Right ventricle myocardium inferior (tissue), 1 donor: ENCODE measurements around the gene PRKCA. TPM values are rescaled to one million over a fixed set of nuclear protein-coding genes. Genes with fewer than 3 reads are reported as not detected.

Experiments
- ATAC-seq: fragments of 200-7000 bp; cut with Tn5 transposase; one replicate; pipeline ENCODE4 v1.9.1; 2020; ENCODE audit warnings: mild to moderate bottlenecking, moderate library complexity
- DNase-seq: peaks from one replicate; pipeline ENCODE4 v3.0.0; 2021; ENCODE audit errors: missing footprints
- intact Hi-C: fragments of 100-400 bp; cut with DNase I; formaldehyde crosslinking; loops from one replicate; pipeline ENCODE4 v1.11.0; 2022
- total RNA-seq: library from RNA; stranded (reverse); fragmentation: NEBNext Ultra II Directional; extraction: Animal tissue kit (Norgen Biotek cat#: 25700); gene quantifications from one replicate; pipeline ENCODE4 v1.2.1, GENCODE V29; 2021
- donor health status: DM: no; HTN: yes; CAD: no; lungs with severe emphysema.

Gene PRKCA
- total RNA-seq, 1 donor from 2014 or later: 6.9 TPM

- ATAC-seq: no peak
- intact Hi-C loops: no loop called here
- no peak for DNase-seq
Observed at GRCh38 chr17:66826856-66827255, 524.4 kb downstream of the PRKCA start.

- intact Hi-C loops: no loop called here
- no peak for DNase-seq
- ATAC-seq: peak; percentile 52
Observed at GRCh38 chr17:66829386-66829864, 527.0 kb downstream of the PRKCA start.

DNA sequence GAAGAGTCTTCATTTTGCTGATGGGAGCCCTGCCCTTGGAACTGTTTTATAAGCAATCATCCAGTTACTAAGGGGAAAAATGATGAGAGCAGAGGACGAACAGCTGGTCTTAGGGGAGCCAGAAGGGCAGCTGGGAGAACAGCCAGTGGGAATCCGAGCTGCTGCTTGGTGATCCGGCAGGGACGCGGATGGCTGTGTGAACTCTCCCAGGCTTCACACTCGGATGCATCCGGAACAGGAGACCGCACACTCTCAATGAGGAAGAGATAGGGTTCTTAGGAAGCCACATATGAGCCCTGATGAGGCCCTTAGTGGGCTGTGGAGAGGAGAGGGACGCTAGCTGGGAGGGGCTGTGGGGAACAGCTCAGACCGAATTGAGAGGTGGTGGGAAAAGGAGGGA, 527.5 kb downstream of the PRKCA start:
- intact Hi-C loops: no loop called here
- DNase-seq (no peak), ATAC-seq (no peak)

DNA sequence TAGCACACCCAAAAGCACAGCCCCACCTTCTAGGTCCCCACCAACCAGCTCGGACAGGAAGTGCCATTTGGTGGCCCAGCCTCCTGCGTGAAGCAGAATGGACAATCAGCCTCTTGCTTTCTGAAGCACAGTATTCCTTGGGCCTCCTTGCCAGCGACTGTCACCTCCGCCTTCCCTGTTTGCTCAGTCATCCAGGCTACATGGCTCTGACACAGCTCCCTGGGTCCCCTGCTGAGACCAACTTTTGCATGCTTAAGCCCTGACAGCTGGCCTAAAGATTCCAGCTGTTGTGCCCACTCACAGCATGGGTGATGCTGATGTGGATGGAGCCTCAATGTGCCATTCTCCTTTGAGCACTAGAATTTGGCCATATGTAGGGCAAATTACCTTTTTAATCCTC, 528.0 kb downstream of the PRKCA start:
- no peak for ATAC-seq
- intact Hi-C loops: no loop called here
- no peak for DNase-seq

DNA sequence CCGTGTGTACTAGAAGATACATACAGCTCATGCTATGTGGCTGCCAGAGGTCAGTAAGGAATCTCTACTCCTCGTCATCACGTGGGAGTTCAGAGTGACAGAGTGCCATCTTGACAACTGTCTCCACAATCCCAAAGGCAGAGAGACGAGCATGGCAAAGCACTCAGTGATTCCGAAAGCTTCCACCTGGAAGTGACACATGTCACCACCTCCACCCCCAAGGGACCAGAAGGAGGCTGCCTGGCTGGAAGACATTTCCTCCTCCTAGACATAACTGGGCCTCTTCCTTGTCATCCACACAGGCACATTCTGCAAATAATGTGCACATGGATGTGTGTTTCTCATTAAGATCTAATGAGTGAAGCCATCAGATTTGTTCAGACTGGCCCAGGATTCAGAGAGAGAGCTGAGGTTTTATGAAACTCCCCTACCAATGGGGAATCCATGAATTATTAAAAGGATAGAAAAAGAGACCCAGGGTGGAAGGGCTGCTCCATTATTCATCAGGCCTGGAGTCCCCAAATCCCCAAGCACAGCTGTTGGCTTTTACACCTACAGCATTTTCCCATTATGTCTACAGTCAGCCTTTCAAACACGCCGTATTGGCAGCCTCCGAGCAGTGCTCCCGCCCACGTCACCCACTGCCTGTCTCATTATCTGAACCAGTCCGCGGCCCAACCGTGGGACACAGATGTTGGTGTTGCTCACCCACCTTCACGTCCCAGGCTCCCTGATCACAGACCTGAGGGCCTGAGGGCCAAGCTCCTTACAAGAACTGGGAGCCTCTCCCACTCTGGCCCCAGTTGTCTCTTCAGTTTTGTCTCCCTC, 529.2 kb downstream of the PRKCA start:
- ATAC-seq (no peak), DNase-seq (no peak)
- intact Hi-C loops: no loop called here

DNA sequence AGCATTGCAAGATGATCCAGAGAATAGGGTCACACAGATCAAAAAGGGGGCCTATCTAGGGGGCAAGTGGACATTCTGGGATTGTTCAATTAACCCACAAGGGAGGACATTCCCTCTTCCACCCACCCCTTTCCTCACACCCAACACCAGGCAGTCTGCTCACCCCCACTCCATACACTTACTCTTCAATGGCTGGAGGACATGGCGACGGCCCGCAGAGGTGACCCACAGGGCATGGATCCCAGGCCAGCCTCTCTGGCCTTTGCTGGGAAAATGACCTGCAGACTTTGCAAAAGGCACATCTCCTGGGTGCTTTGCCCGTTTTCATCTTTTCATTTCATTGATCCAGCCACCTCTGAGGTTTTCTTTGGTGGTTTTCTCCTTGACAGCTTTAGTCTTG, 530.8 kb downstream of the PRKCA start:
- ATAC-seq (no peak), DNase-seq (no peak)
- intact Hi-C loops: no loop called here

DNA sequence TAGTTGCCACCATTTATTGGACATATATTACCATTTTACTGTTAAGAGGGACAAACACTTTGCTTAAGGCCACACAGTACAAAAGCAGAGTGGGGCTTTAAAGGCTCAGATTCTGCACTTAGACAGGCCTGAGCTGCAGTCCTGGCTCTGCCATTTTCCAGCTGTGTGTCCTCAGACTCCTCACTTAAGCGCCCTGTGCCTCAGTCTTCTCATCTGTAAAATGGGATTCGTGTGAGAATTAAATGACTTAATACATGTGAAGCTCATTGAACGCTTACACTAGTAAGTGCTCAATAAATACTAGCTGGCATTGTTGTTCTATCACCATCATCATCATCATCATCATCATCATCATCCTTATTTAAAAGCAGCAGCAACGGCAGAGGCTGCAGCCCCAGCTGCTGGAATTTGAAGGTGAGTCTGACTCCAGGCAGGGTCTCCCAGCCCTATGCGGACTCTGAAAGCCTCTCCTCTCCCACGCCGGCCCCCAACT, 532.1 kb downstream of the PRKCA start:
- intact Hi-C loops: no loop called here
- ATAC-seq: no peak
- no peak for DNase-seq

DNA sequence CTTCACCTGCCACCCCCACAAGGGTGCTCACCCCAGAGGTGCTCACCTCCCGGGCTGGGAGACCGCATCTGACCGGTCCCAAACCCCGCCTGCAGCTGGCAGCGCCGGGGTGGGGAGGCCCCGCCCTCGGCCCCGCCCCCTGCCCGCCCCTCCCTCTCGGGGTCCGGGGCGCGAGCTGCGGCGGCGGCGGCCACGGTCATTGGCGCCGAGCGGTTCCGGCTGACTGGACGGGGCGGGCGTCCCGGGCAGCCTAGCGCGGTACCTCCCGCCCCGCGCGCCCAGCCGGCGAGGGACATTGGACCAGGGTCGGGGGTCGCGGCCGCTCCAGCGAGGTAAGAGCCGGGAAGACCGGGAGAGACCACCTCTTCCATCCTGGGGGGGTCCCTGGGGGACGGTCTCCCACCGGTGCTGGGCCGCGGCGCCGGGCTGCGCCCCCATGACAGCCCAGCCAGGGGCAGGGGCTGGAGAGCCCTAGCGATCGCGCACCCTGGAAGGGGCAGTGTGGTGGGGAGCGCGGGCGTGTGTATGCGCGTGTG, 532.6 kb downstream of the PRKCA start, which contains the start of gene CACNG5:
CACNG5 (plus strand) TSS at position 199 of the 536 bp plus-strand sequence. CDS start 42,216 bp downstream, outside the sequence.
- intact Hi-C loops: no loop called here
- DNase-seq: no peak
- no peak for ATAC-seq

DNA sequence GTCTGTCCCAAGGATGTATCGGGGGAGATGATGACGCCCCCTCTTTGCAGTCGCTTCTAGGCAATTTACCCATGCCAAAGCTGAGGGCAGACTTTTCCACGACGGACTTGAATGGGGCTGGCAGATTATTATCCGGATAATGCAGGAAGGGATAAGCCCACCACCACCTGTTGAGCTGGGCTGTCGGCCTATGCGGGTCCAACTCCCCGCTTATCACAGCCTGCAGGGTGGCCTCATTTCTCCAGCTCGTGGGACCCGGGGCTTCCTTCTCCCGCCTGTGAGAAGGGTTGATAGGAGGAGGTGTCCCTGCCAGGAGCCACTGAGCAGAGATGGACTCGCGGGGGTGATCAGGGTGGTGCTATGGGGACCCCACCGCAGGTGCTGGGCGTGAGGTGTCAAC, 533.1 kb downstream of the PRKCA start:
- DNase-seq: no peak
- ATAC-seq: no peak
- intact Hi-C loops: no loop called here

GRCh38 chr17:66836063-66837005, 533.9 kb downstream of the PRKCA start:
- intact Hi-C loops: no loop called here
- no peak for ATAC-seq
- no peak for DNase-seq

- no peak for DNase-seq
- intact Hi-C loops: no loop called here
- ATAC-seq: no peak
Observed at GRCh38 chr17:66837226-66837625, 534.8 kb downstream of the PRKCA start.

DNA sequence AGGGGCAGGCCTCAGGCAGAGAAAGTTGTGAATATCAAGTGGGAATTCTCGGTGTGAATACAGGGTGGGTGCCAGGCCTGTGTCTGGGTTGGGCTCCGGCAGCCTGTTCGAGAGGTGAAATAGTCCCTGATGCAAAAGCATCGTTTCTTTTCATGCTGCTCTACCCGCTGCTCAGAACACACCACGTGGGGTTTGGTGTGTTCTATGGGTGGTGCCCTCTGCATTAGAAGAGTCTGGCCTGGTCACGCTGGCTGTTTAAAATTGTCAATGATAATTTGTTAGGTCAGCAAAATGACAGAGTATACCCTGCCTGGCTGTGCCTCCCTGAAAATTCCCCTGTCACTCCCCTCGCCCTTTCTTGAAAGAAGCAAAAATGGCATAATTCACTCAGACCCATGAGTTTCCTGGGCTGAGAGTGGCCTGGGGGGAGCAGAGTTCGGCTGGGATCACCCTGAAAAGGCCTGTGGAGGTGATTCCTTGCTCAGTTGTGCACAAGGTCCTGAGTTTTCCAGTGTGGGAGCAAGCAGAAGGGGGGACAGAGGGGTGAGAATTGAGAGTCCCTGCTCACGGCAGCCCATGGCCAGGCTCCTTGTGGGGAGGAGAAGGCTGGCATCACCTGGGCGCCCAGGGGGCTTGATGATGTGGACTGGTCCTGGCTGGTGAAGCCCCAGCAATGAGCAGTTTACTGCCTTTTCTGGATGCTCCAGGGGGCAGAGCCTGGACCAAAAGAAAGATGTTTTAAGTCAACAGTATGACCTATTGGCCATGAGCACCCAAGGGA, 535.7 kb downstream of the PRKCA start:
- ATAC-seq: no peak
- DNase-seq: no peak
- intact Hi-C loops: no loop called here

GRCh38 chr17:66839616-66840015, 537.2 kb downstream of the PRKCA start:
- DNase-seq: no peak
- intact Hi-C loops: no loop called here

GRCh38 chr17:66840061-66840460, 537.6 kb downstream of the PRKCA start:
- intact Hi-C loops: no loop called here
- DNase-seq (no peak), ATAC-seq (no peak)

More at GRCh38 chr17:66839616-66840015, 537.2 kb downstream of the PRKCA start:
- ATAC-seq: no peak

DNA sequence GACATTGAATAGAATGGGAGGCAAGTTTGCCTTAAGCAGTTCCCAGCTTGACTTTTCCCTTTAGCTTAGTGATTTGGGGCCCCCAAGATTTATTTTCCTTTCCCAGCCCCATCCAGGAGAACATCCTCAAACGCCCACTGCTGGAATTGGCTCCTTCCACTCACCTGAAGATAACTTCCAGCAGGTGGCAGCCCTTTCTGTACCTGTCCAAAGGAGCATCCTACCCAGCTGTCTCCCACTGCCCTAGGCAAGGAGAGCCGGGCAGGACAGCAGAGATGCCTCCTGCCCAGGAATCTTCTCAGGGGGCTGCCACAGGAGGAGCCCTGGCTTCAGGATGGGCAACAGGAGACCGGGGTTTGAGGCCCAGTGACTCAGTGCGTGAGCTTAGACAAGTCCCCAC, 538.9 kb downstream of the PRKCA start:
- ATAC-seq: no peak
- intact Hi-C loops: no loop called here
- no peak for DNase-seq

DNA sequence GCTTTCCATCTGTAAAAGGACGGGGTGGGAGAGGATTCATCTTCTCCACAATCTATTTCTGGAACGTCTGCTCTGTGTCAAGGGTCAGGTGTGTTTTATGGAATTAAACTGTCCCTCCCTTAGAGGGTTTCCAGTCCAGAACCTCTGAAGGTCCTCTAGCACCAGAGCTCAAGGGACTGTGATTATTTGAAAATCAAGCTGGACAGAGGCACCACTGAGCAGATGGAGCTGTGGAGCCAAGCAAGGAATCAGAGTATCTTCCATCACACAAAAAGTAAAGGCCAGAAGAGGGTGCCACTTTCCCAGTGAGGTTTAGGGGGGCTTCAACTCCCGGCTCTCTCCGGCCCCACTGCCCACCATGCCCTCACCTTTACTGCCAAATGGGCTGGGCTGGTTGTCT, 539.3 kb downstream of the PRKCA start:
- no peak for ATAC-seq
- intact Hi-C loops: no loop called here

DNA sequence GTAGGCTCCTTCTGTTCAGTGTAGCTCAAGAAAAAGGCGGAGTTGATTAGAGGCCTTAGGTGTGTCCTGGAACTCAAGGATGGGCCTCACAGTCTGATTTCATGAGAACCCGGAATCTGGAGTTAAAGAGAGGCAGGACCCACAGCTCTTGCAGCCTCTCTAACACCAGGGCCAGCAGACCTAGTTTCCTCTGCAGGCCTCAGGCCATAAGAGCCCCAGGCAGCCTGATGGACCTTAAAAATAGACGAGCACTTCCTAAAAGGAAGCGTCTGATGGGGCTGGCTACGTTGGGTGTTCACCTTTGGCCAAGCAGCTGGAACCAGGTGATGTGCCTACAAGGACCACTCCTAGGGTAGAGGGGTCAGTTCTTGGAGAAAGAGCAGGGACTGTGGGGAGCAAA, 540.1 kb downstream of the PRKCA start:
- intact Hi-C loops: no loop called here
- ATAC-seq: no peak
- no peak for DNase-seq

More for the DNA sequence above, 539.3 kb downstream of the PRKCA start:
- DNase-seq: no peak

- DNase-seq (no peak), ATAC-seq (no peak)
- intact Hi-C loops: no loop called here
Observed at GRCh38 chr17:66842959-66843358, 540.5 kb downstream of the PRKCA start.
